BE2C (cell line): ENCODE results near the gene BRCA2.

Experiments used
- DNase-seq: peaks from one replicate; pipeline ENCODE4 v3.0.0-alpha.2; 2020
- H3K27me3 ChIP-seq: fragments of 250-450 bp; sonication (Bioruptor Pico); 2 replicates; pipeline ENCODE4 v1.5.1; 2020; ENCODE audit warnings: mild to moderate bottlenecking
- H3K36me3 ChIP-seq: fragments of 250-450 bp; sonication (Bioruptor Pico); 2 replicates; pipeline ENCODE4 v1.5.1; 2020; ENCODE audit warnings: mild to moderate bottlenecking
- H3K4me1 ChIP-seq: fragments of 250-450 bp; sonication (Bioruptor Pico); 2 replicates; pipeline ENCODE4 v1.5.1; 2020
- H3K4me3 ChIP-seq: 2 replicates; pipeline ENCODE4 v1.5.1; 2011; ENCODE audit warnings: low read depth, low read length
- H3K9me3 ChIP-seq: fragments of 250-450 bp; sonication (Bioruptor Pico); 2 replicates; pipeline ENCODE4 v1.5.1; 2020
- TF ChIP-seq, protein P1 (sequence below): IDR thresholded peaks from 2 replicates; pipeline ENCODE4 v1.5.1; 2012; ENCODE audit warnings: mild to moderate bottlenecking, low read depth, low read length

BRCA2 gene

GRCh38 chr13:32383836-32384618 lies 68.7 kb downstream of the BRCA2 start:
- H3K4me1 ChIP-seq = no peaks in the 10 kb centered on the region
- TF ChIP-seq, protein P1, sequence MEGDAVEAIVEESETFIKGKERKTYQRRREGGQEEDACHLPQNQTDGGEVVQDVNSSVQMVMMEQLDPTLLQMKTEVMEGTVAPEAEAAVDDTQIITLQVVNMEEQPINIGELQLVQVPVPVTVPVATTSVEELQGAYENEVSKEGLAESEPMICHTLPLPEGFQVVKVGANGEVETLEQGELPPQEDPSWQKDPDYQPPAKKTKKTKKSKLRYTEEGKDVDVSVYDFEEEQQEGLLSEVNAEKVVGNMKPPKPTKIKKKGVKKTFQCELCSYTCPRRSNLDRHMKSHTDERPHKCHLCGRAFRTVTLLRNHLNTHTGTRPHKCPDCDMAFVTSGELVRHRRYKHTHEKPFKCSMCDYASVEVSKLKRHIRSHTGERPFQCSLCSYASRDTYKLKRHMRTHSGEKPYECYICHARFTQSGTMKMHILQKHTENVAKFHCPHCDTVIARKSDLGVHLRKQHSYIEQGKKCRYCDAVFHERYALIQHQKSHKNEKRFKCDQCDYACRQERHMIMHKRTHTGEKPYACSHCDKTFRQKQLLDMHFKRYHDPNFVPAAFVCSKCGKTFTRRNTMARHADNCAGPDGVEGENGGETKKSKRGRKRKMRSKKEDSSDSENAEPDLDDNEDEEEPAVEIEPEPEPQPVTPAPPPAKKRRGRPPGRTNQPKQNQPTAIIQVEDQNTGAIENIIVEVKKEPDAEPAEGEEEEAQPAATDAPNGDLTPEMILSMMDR = no peak
- DNase-seq = no peak
- no peaks in the 10 kb centered on the region for H3K27me3 ChIP-seq
- no peak overlapping the region for H3K4me3 ChIP-seq
- H3K36me3 ChIP-seq = peaks cover 24% of the 10 kb centered on the region
- no peaks in the 10 kb centered on the region for H3K9me3 ChIP-seq

GRCh38 chr13:32384702-32385101 lies 69.4 kb downstream of the BRCA2 start:
- DNase-seq = no peak
- TF ChIP-seq, protein P1 = no peak
- no peaks in the 10 kb centered on the region for H3K27me3 ChIP-seq
- no peaks in the 10 kb centered on the region for H3K9me3 ChIP-seq
- H3K4me3 ChIP-seq = no peak overlapping the region
- H3K4me1 ChIP-seq = no peaks in the 10 kb centered on the region
- peaks cover 24% of the 10 kb centered on the region for H3K36me3 ChIP-seq

- Histone ChIP-seq H3K4me3 (no peak overlapping the region), H3K27me3 (no peaks in the 10 kb centered on the region), H3K36me3 (peaks cover 24% of the 10 kb centered on the region), H3K4me1 (no peaks in the 10 kb centered on the region), H3K9me3 (no peaks in the 10 kb centered on the region)
- DNase-seq = no peak
- TF ChIP-seq, protein P1 = no peak
Measured at GRCh38 chr13:32385410-32385809, 70.1 kb downstream of the BRCA2 start.

GRCh38 chr13:32390048-32390447 lies 74.7 kb downstream of the BRCA2 start:
- Histone ChIP-seq H3K4me3 (no peak overlapping the region), H3K36me3 (peaks cover 2% of the 10 kb centered on the region)

DNA sequence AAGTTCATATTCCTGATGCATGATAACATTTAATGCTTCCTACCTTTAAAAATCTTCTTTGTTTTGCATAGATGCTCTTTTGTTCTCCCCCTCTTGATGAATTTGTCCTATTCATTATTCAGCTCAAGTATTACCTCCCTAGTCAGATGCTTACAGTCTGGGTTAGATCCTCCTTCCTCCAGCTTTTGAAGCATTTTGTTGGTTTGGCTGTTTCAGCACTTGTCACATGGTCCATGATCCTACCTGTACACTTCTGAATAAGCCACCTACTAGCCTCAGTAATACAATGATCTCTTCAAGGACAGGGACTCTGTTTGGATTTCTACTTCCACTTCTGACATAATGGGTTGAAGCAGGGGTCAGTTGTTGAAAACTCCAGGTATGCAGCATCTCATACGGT lies 75.2 kb downstream of the BRCA2 start:
- no peaks in the 10 kb centered on the region for H3K9me3 ChIP-seq

More at GRCh38 chr13:32390048-32390447, 74.7 kb downstream of the BRCA2 start:
- TF ChIP-seq, protein P1 = no peak
- DNase-seq = no peak
- no peaks in the 10 kb centered on the region for H3K27me3 ChIP-seq
- H3K4me1 ChIP-seq = no peaks in the 10 kb centered on the region
- no peaks in the 10 kb centered on the region for H3K9me3 ChIP-seq

More for the DNA sequence above, 75.2 kb downstream of the BRCA2 start:
- Histone ChIP-seq H3K27me3 (no peaks in the 10 kb centered on the region), H3K4me3 (no peak overlapping the region), H3K4me1 (no peaks in the 10 kb centered on the region), H3K36me3 (no peaks in the 10 kb centered on the region; the same call in 1 of the 2 replicates)
- no peak for DNase-seq
- TF ChIP-seq, protein P1 = no peak
